T-helper 2 cell treated with Interferon-gamma antibody and Interleukin-4, amounts not matched to agents 100 ng/mL and 5 ng/mL, for 36 hours (primary cell): Measurements from ENCODE around the gene CLASP1. TPM values are rescaled to one million over a fixed set of nuclear protein-coding genes. Genes with fewer than 3 reads are reported as not detected.

ENCODE experiments used
- intact Hi-C: fragments of 100-400 bp; cut with micrococcal nuclease; formaldehyde crosslinking; loops from one replicate; pipeline ENCODE4 v1.15.1; 2023
- total RNA-seq: library from RNA; stranded (reverse); gene quantifications from 2 replicates; pipeline ENCODE4 v1.2.3, GENCODE V29; 2022

The CLASP1 gene
- total RNA-seq, 1 donor from 2014 or later: 54.7 TPM

GRCh38 chr2:121506621-121507020 is 142.6 kb downstream of the CLASP1 start:
- intact Hi-C loops: no loop called here

DNA sequence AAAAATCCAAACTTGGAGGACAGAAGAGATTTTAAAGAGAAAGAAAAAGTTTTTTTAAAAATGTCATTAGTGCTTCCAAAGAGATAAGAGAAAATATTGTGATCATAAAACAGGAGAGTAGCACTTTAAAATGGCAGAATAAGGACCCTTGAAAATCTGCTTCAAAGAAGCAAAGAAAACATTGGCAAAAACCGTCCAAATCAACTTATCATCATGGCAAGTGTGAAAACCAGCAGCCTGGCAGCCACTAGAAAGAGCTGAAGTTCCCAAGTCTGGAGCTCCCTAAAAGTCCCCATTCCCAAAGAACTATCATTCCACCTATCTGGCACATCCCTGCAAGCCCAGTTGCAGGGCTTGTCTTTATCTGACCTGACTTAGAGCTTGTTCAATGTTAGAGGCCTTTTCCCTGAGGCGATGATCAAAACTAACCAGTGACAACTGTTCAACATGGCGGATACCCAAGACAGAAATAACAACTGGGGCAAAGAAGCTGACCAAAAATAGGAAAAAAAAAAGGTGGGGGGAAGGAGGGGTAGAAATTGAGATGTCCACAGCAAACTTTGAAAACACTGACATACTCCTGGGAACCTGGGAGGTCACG is 143.2 kb downstream of the CLASP1 start:
- intact Hi-C loops: no loop called here

DNA sequence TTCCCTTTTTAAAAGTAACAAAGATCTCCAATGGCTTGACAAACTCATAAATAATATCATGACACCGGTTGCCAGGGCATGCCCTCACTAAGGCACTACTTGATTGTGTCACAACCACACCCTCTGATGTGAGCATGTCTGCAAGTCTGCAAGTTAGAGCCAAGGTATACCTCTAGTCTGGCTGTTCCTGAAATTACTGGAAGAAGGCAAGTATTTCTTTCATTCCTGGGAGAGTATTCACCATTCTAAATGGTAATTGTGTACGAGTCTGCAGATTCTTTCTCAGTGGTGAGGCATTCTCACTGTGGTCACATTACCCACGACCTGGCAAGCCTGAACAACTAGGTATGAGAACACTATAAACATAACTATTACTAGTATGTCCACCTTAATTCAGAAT is 144.3 kb downstream of the CLASP1 start:
- intact Hi-C loops: no loop called here

DNA sequence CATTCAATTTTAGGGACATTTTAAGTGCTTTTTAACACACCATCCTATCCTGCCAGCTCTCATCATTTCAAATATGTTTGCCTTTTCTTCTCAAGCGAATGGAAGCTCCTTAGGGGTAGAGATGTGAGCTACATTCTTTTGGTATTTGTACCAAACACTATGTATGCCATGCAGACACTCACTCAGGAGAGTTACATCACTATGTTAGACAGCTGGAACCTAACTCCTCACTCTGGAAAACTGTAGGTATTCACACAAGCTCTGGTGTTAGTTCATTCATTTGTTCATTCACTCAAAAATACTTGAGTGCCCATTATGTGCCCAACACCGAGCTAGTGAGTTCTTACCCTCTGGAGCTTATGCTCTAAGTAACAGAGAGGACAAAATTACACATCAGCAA is 144.9 kb downstream of the CLASP1 start:
- intact Hi-C loops: no loop called here

DNA sequence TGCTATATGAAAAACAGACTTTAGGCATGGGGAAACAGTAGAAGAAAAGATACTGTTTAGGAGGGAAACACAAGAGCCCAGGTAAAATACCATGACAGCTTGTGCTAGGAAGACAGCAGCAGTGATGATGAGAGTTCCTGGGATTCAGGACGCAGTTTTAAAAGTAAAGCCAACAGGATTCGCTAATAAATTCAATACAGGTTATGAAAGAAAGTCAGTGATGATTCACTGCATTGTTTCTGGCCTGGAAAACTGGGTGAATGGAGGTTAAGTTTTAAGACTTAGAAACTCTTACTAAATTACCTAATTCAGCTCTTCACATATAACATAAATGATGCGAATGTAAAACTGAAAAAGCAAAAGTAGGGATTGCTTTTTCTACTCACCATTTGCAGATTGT is 146.5 kb downstream of the CLASP1 start:
- intact Hi-C loops: no loop called here

GRCh38 chr2:121502246-121502645 is 147.0 kb downstream of the CLASP1 start:
- intact Hi-C loops: no loop called here

- intact Hi-C loops: no loop called here
These were observed 147.7 kb downstream of the CLASP1 start for GRCh38 chr2:121501554-121501953.

GRCh38 chr2:121501031-121501430 is 148.2 kb downstream of the CLASP1 start:
- intact Hi-C loops: no loop called here

- intact Hi-C loops: no loop called here
These were observed 150.5 kb downstream of the CLASP1 start for GRCh38 chr2:121498731-121499130.

GRCh38 chr2:121492409-121492808 is 156.9 kb downstream of the CLASP1 start:
- intact Hi-C loops: no loop called here

GRCh38 chr2:121491518-121491917 is 157.7 kb downstream of the CLASP1 start:
- intact Hi-C loops: no loop called here

DNA sequence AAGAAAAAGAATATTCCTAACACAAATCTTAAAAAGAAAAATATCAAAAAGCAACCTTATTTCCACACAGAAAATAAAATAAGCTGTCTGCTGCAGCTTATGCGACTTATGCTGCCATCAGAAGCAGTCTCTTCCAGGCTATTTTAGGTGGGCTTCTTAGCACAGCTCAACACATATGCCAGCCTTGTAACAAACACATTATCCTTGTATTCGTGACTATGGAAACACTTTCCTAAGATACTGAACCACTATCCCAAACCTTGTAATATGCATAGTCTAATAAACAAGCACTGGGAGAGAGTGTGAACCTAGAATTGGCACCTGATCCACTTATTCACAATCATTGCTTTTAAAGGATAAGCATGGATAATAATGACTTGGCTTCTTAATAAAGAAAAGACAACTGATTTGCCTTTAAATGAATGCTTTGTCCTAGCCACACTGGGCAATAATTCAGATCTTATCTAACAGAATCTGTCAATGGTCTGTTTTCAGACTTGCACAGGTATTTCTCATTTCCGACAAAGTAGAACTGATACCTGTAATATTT is 158.6 kb downstream of the CLASP1 start:
- intact Hi-C loops: no loop called here

GRCh38 chr2:121489911-121490583 is 159.2 kb downstream of the CLASP1 start:
- intact Hi-C loops: no loop called here

DNA sequence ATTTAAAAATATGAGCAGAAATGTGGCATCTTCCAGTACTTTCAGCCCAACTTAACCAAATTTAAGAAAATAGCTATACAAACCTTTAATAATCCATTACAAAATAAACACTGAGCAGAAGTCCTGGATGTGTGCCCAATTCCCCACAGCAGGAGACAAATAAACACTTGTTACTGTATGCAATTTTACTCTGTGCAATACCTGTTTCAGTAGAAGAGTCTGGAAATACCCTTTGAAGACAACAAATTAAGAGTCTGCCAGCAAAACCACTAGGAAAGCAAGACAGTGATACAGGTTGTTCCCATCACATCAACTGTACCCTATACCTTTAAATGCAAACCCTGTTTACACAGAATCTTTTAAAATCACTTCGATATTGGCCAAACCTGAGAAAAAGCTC is 160.0 kb downstream of the CLASP1 start:
- intact Hi-C loops: no loop called here

DNA sequence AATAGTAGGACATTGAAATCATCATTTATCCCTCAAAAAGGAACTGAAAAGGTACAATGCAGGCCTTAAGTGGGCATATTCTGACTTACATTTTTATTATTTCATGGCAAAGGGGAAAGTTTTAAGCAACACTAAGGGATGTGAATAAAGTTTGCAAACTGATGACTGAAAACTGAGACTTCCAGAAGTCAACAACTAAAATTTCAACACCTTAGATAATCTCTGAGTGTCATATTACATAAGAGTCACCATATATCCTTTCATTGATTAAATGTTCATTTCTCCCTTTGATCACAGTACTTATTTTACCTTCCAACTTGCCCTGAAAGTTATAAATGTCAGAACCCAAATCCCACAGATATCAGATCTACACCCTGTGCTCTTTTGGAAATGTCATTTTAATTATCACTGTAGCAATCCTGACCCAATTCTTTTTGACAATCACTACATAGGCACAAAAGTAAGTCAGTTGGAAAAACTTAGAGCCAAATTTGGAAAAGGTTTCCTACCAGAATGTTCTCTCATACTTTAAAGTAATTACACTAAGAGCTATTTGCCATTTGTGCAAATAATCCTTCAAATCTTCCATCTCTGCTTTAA is 163.0 kb downstream of the CLASP1 start:
- intact Hi-C loops: no loop called here

GRCh38 chr2:121485039-121485438 is 164.2 kb downstream of the CLASP1 start:
- intact Hi-C loops: no loop called here

DNA sequence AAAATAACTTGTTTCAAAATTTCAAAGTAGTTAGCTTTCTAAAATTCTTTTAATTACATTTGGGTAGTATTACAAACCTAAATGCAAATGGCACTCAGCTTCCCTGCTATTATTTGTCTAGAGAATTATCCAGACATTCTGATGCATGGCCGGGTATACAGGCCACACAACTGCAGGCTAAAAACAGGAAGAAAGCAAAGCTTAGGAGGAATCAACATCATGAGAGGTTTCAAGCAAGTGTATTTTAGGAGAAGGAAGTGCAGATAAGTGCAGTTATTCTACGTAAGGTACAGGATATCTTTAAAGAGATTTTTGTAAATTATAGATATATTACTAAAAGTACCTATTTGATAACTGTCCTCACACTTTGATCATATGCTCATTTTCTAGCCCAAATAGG is 165.4 kb downstream of the CLASP1 start:
- intact Hi-C loops: no loop called here

DNA sequence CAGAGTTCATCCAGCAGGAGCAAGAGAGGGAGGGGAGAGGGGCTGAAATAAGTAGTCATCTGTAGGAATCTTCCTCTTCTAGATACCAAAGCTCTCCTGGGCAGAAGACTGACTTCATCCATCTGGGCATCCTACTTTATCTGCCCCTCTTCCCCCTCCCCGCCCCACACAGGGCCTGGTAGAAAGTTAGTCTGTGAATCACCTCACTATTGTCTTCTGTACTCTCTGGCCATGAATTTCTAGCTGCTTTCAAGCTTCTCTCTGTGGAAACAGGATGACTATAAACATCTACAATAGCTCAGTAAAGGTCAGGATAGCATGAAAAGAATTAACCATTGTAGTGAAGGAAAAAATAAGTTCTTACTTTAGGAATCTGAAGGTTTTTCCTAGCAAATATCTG is 166.2 kb downstream of the CLASP1 start:
- intact Hi-C loops: no loop called here

DNA sequence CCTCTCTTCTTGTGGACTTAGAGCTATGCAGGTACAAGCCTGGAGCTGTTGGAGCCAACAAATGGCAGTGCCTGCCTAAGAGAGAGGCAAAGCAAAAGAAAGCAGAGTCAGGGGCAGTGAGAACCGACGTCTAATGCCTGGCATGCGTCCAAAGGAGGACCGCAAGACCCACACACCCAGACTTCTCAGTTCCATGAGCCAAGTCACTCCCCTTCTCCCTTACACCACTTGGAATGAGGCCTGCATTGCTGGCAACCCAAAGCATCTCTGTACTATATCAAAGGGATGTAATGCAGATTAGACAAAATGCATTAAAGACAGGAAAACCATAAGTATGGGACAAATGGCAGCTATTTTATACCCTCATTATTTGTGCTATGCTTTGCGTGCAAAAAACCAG is 168.4 kb downstream of the CLASP1 start:
- intact Hi-C loops: no loop called here

- intact Hi-C loops: no loop called here
These were observed 169.3 kb downstream of the CLASP1 start for GRCh38 chr2:121479882-121480522.

- intact Hi-C loops: no loop called here
These were observed 170.1 kb downstream of the CLASP1 start for GRCh38 chr2:121478996-121479745.
